Measurements from ENCODE around the gene TM4SF20. TPM values are rescaled to one million over a fixed set of nuclear protein-coding genes. Genes with fewer than 3 reads are reported as not detected.

The TM4SF20 gene
- total RNA-seq, 3 donors from 2014 or later, result not detected

DNA sequence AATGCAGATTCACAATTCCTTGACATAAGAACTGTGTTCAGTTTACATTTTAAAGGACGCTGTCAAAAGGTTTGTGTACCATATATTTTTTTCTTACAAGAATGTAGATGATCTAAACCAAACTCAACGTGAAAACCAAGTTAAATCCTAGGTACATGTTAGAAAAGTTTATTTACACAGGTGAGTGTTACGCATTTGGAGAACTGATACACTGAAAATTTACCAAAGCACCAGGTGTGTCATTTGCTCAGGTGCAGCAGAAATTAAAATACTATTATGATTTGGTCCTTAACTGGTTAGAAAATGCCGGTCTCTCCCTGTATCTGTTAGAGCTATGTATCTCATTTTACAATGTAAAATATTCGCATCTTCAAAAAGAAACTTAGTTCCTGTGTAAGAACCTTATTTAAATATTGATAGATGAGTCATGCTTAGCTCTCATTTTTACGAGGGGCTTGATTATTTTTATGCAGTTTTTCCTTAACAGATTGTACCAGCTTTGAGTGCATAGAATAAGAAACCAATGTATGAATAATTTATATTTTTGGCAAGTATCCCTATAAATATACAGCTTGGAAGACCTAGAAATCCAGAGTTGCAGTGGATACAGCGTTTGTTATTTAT is 29.0 kb downstream of the TM4SF20 start:
- Histone ChIP-seq H3K9me3 (no peaks in the 10 kb centered on the region), H3K4me1 (no peaks in the 10 kb centered on the region), H3K27ac (no peak overlapping the region), H3K27me3 (no peaks in the 10 kb centered on the region), H3K36me3 (no peaks in the 10 kb centered on the region), H3K4me3 (no peak overlapping the region)
- no peak for DNase-seq (ENCODE audit: low spot score in 2 of 2)
- TF ChIP-seq POLR2A (IDR thresholded peaks at IDR 0.05) (no peak), POLR2AphosphoS5 (IDR thresholded peaks at IDR 0.05) (no peak), CTCF (IDR thresholded peaks at IDR 0.05) (no peak)
- intact Hi-C loops (cut with DNase I; ENCODE audit: low total_unique reads), result no loop called here

DNA sequence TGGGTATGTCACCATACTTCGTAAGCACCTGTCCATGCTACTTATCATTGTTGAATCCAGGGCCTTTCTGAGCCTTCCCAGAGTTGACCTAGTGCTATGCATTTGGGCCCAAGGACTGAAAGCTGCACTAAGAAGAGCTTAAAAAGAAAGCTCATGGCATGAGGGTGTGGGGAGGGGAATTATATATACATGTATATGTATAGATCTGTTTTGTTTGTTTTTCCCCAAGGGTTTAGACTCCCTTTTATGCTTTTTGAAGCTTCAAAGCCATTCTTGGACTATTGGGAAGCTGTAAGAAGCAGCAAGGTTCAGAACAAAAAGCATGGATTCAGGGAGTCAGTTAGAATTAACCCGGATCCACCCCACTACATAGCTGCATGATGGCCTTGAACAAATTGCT is 30.8 kb downstream of the TM4SF20 start:
- Histone ChIP-seq H3K27ac (no peak overlapping the region), H3K36me3 (no peaks in the 10 kb centered on the region), H3K27me3 (no peaks in the 10 kb centered on the region), H3K9me3 (no peaks in the 10 kb centered on the region), H3K4me3 (no peak overlapping the region), H3K4me1 (no peaks in the 10 kb centered on the region)
- DNase-seq (ENCODE audit: low spot score in 2 of 2), result no peak
- no peak for TF ChIP-seq POLR2A (IDR thresholded peaks at IDR 0.05)
- no peak for TF ChIP-seq POLR2AphosphoS5 (IDR thresholded peaks at IDR 0.05)
- TF ChIP-seq CTCF (IDR thresholded peaks at IDR 0.05), result no peak
- intact Hi-C loops (cut with DNase I; ENCODE audit: low total_unique reads), result no loop called here

DNA sequence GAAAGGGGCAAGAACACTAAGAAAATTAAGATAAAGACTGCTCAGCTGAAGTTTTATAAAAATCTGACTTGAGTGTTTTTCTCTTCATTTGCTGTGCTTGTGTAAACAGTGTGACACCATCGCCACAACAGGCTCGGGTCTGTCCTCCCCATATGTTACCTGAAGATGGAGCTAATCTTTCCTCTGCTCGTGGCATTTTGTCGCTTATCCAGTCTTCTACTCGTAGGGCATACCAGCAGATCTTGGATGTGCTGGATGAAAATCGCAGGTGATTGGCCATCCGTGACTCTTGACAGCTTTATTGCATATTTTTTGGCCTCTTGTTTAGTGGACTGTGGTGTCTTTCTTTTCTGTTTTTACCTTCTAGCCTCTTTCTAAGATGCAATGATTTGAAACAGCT is 32.0 kb downstream of the TM4SF20 start:
- no peak overlapping the region for H3K27ac ChIP-seq
- intact Hi-C loops (cut with DNase I; ENCODE audit: low total_unique reads), result no loop called here
- no peaks in the 10 kb centered on the region for H3K27me3 ChIP-seq
- H3K4me1 ChIP-seq, result no peaks in the 10 kb centered on the region
- TF ChIP-seq POLR2A (IDR thresholded peaks at IDR 0.05) (no peak), POLR2AphosphoS5 (IDR thresholded peaks at IDR 0.05) (no peak), CTCF (IDR thresholded peaks at IDR 0.05) (no peak)
- H3K9me3 ChIP-seq, result no peaks in the 10 kb centered on the region
- no peak overlapping the region for H3K4me3 ChIP-seq
- H3K36me3 ChIP-seq, result no peaks in the 10 kb centered on the region
- DNase-seq (ENCODE audit: low spot score in 2 of 2), result no peak

- Histone ChIP-seq H3K9me3 (no peaks in the 10 kb centered on the region), H3K27ac (no peak overlapping the region), H3K4me1 (no peaks in the 10 kb centered on the region), H3K4me3 (no peak overlapping the region), H3K27me3 (no peaks in the 10 kb centered on the region), H3K36me3 (no peaks in the 10 kb centered on the region)
- intact Hi-C loops (cut with DNase I; ENCODE audit: low total_unique reads), result no loop called here
- TF ChIP-seq POLR2AphosphoS5 (IDR thresholded peaks at IDR 0.05) (no peak), POLR2A (IDR thresholded peaks at IDR 0.05) (no peak), CTCF (IDR thresholded peaks at IDR 0.05) (no peak)
- DNase-seq (ENCODE audit: low spot score in 2 of 2), result no peak
Observed at GRCh38 chr2:227344231-227344630, 34.9 kb downstream of the TM4SF20 start.

- DNase-seq (ENCODE audit: low spot score in 2 of 2), result no peak
- H3K4me3 ChIP-seq, result no peak overlapping the region
- no peak overlapping the region for H3K27ac ChIP-seq
- TF ChIP-seq CTCF (IDR thresholded peaks at IDR 0.05) (no peak), POLR2A (IDR thresholded peaks at IDR 0.05) (no peak), POLR2AphosphoS5 (IDR thresholded peaks at IDR 0.05) (no peak)
- no peaks in the 10 kb centered on the region for H3K27me3 ChIP-seq
- no peaks in the 10 kb centered on the region for H3K4me1 ChIP-seq
- H3K36me3 ChIP-seq, result no peaks in the 10 kb centered on the region
- H3K9me3 ChIP-seq, result no peaks in the 10 kb centered on the region
- intact Hi-C loops (cut with DNase I; ENCODE audit: low total_unique reads), result no loop called here
Observed at GRCh38 chr2:227341553-227341952, 37.6 kb downstream of the TM4SF20 start.

Data from breast epithelium (tissue), 4 donors.